WERI-Rb-1 (cell line): ENCODE measurements around the gene PCDH9.
"Not testable (repeated sequence)": the region's sequence is repeated elsewhere in the genome, so short reads cannot be mapped to it uniquely, and the experiment has no call there.

Source experiments
- DNase-seq: peaks from one replicate; pipeline ENCODE4 v3.0.0-alpha.2; 2020
- H3K27ac ChIP-seq: fragments of 250-450 bp; sonication (Bioruptor Pico); 2 replicates; pipeline ENCODE4 v1.5.1; 2020; ENCODE audit warnings: mild to moderate bottlenecking, moderate library complexity
- H3K27me3 ChIP-seq: fragments of 250-450 bp; sonication (Bioruptor Pico); 2 replicates; pipeline ENCODE4 v1.5.1; 2021; ENCODE audit warnings: mild to moderate bottlenecking, low read depth, moderate library complexity; ENCODE audit not compliant: insufficient read depth, severe bottlenecking
- H3K36me3 ChIP-seq: fragments of 250-450 bp; sonication (Bioruptor Pico); 2 replicates; pipeline ENCODE4 v1.5.1; 2020; ENCODE audit warnings: mild to moderate bottlenecking, moderate library complexity
- H3K4me3 ChIP-seq: 2 replicates; pipeline ENCODE4 v1.5.1; 2011; ENCODE audit warnings: low read depth, mild to moderate bottlenecking, control low read depth, low read length
- H3K9me3 ChIP-seq: fragments of 250-450 bp; sonication (Bioruptor Pico); 2 replicates; pipeline ENCODE4 v1.5.1; 2021; ENCODE audit warnings: mild to moderate bottlenecking, moderate library complexity; ENCODE audit not compliant: severe bottlenecking
- TF ChIP-seq, protein P1 (sequence below): IDR thresholded peaks from 2 replicates; pipeline ENCODE4 v1.5.1; 2011; ENCODE audit warnings: low read depth, mild to moderate bottlenecking, control low read depth, inconsistent platforms, low read length

The PCDH9 gene

DNA sequence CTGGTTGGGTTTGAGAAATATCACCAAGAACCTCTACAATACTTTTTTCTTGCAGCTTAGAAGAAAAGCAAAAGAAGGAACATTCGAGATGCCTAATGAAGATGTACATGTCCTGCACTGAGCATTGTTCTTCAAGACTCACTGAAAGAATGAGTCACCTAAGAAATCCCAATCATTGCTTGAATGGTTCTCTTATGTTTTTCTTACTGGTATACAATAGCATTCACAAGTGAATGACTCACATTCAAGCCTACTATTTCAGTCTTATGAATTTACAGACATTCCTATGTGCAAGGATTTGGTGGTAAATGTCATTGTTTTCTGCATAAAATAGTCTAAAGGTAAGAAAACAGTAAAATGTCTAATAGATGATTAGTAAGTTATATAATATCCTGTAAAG, 594.6 kb downstream of the PCDH9 start:
- H3K27ac ChIP-seq, result no peak overlapping the region
- H3K36me3 ChIP-seq, result no peaks in the 10 kb centered on the region
- no peaks in the 10 kb centered on the region for H3K27me3 ChIP-seq
- DNase-seq, result no peak
- no peak overlapping the region for H3K4me3 ChIP-seq
- TF ChIP-seq, protein P1, sequence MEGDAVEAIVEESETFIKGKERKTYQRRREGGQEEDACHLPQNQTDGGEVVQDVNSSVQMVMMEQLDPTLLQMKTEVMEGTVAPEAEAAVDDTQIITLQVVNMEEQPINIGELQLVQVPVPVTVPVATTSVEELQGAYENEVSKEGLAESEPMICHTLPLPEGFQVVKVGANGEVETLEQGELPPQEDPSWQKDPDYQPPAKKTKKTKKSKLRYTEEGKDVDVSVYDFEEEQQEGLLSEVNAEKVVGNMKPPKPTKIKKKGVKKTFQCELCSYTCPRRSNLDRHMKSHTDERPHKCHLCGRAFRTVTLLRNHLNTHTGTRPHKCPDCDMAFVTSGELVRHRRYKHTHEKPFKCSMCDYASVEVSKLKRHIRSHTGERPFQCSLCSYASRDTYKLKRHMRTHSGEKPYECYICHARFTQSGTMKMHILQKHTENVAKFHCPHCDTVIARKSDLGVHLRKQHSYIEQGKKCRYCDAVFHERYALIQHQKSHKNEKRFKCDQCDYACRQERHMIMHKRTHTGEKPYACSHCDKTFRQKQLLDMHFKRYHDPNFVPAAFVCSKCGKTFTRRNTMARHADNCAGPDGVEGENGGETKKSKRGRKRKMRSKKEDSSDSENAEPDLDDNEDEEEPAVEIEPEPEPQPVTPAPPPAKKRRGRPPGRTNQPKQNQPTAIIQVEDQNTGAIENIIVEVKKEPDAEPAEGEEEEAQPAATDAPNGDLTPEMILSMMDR, result no peak
- H3K9me3 ChIP-seq, result no peaks in the 10 kb centered on the region

DNA sequence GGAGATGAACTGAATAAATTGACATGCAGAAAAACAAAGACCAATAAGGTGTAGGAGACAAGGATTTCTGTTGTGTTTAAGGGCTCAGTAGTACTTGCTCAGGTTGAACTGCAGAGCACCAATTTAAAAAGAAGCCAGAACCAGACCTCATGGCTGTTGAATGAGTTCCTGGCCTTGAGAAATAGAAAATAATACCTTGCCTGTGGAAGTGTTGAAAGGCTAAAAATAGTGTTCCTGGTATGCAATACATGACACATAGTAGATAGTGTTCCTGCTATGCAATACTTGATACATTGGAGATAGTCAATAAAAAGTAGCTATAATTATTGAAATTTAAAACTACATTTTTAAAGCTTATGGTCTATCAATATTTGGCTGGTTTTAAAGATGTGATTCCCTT, 595.8 kb downstream of the PCDH9 start:
- Histone ChIP-seq H3K27ac (no peak overlapping the region), H3K4me3 (no peak overlapping the region), H3K36me3 (no peaks in the 10 kb centered on the region), H3K9me3 (no peaks in the 10 kb centered on the region), H3K27me3 (no peaks in the 10 kb centered on the region)
- TF ChIP-seq, protein P1, result no peak
- no peak for DNase-seq

DNA sequence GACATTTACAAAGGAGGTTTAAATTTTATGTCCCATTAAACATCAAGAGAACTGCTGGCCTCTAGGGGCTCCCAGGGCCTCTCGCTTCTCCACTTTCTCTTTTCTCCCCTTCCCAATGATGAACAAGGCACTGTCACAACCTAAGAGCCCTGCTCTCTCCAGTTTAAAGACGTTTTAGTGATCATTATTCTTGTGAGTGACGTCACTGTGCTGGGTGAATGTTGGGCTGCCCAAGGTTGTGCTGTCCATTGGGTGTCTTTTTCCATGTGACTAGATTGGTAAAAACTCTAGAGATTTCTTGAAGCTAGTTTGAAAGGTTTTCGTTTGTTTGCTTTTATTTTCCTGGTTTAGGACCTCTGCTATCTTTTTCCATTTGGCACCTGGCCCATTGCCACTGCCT, 602.6 kb downstream of the PCDH9 start:
- Histone ChIP-seq H3K27ac (no peak overlapping the region), H3K9me3 (no peaks in the 10 kb centered on the region), H3K4me3 (no peak overlapping the region), H3K27me3 (no peaks in the 10 kb centered on the region), H3K36me3 (no peaks in the 10 kb centered on the region)
- no peak for DNase-seq
- TF ChIP-seq, protein P1, result no peak

DNA sequence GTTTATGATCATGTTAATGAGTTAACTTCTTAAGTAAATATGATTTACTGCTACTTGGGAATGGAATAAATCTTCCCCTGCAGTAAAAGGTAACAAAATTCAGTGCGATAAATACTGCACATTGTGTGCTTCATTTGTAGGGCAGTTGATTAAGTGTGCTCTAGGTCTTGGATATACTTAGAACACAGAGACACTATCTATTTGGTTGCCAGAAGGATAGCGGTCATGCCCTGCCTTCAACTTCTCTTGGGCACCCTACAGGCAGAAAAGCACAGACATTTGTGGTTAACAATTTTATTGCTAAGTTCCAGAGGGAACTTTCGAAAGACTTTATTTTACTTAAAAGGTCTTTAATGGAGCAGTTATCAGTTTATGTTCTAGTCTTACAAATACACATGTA, 605.8 kb downstream of the PCDH9 start:
- H3K27me3 ChIP-seq, result no peaks in the 10 kb centered on the region
- DNase-seq, result no peak
- H3K9me3 ChIP-seq, result no peaks in the 10 kb centered on the region
- TF ChIP-seq, protein P1, result no peak
- no peaks in the 10 kb centered on the region for H3K36me3 ChIP-seq
- no peak overlapping the region for H3K4me3 ChIP-seq
- H3K27ac ChIP-seq, result no peak overlapping the region

DNA sequence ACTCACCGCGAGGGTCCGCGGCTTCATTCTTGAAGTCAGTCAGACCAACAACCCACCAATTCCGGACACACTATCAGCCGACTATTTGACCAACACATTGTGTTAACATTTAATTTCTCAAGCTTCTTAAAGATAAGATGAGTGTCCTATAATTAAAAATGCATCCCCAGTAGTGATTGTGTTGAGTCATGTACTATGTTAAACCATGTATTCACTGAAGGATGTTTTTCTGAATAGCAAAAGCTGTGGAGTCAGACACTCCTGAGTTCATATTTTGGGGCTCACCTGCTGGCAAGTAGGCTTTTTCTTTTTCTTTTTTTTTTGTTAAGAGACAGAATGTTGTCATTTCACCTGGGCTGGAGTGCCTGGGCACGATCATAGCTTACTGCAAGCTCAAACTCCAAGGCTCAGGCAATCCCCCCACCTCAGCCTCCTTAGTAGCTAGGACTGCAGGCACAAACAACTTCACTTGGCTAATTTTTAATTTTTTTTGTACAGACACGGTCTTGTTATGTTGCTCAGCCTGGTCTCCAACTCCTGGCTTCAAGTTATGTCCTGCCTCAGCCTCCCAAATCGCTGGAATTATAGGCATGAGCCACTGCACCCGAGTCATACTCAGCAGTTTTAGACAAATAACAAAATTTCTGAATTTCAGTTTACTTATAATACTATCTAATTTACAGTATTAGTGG, 606.9 kb downstream of the PCDH9 start:
- Histone ChIP-seq H3K4me3 (no peak overlapping the region), H3K9me3 (no peaks in the 10 kb centered on the region), H3K27ac (no peak overlapping the region), H3K27me3 (no peaks in the 10 kb centered on the region), H3K36me3 (no peaks in the 10 kb centered on the region)
- TF ChIP-seq, protein P1, result no peak
- DNase-seq, result no peak

DNA sequence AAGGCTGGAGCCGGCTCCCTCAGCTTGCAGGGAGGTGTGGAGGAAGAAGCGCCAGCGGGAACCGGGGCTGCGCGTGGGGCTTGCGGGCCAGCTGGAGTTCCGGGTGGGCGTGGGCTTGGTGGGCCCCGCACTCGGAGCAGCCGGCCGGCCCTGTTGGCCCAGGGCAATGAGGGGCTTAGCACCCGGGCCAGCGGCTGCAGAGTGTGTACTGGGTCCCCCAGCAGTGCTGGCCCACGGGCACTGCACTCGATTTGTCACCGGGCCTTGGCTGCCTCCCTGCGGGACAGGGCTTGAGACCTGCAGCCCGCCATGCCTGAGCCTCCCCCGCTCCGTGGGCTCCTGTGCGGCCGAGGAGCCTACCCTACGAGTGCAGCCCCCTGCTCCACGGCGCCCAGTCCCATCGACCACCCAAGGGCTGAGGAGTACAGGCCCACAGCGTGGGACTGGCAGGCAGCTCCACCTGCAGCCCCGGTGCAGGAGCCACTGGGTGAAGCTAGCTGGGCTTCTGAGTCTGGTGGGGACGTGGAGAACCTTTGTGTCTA, 608.2 kb downstream of the PCDH9 start:
- not testable (repeated sequence) for H3K9me3 ChIP-seq, H3K27ac ChIP-seq, DNase-seq, H3K27me3 ChIP-seq, H3K36me3 ChIP-seq, H3K4me3 ChIP-seq
